ENCODE results near the gene SV2C.
"Not testable (repeated sequence)": the region's sequence is repeated elsewhere in the genome, so short reads cannot be mapped to it uniquely, and the experiment has no call there.

SV2C gene

DNA sequence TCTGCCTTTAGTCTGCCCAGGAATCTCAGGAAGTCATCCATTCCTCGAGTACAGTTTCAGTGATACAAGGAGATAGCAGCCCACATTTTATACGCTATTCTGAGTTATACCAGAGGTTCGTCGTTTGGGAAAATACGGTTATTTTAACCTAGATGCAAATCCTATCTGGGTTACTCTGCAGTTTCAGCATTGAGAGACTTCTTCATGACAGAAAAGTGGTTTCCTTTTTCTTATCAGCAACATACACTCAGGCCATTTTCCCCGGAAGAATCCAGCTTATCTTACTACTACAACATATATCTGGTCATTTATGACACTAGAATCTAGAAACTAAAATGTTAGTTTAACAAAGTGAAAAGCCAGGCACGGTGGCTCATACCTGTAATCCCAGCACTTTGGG lies 236.5 kb downstream of the SV2C start:
- H3K9me3 Mint-ChIP-seq = peaks cover 10% of the 10 kb centered on the region
- no peak overlapping the region for H3K4me3 Mint-ChIP-seq
- no peak for DNase-seq (ENCODE audit: low spot score in 2 of 2)
- no peaks in the 10 kb centered on the region for H3K36me3 Mint-ChIP-seq (ENCODE audit: insufficient read depth)
- peaks cover 28% of the 10 kb centered on the region for H3K4me1 Mint-ChIP-seq
- no peak overlapping the region for H3K27ac Mint-ChIP-seq (ENCODE audit: low read depth)
- ATAC-seq (replicated peaks; ENCODE audit: extremely low read depth, poor library complexity, severe bottlenecking) = no peak
- no peaks in the 10 kb centered on the region for H3K27me3 Mint-ChIP-seq

- not testable (repeated sequence) for H3K27ac Mint-ChIP-seq (ENCODE audit: low read depth); DNase-seq (ENCODE audit: low spot score in 2 of 2); H3K27me3 Mint-ChIP-seq; H3K9me3 Mint-ChIP-seq; H3K36me3 Mint-ChIP-seq (ENCODE audit: insufficient read depth); ATAC-seq (replicated peaks; ENCODE audit: extremely low read depth, poor library complexity, severe bottlenecking); H3K4me3 Mint-ChIP-seq
- peaks cover 61% of the 10 kb centered on the region for H3K4me1 Mint-ChIP-seq
Observed at GRCh38 chr5:76323494-76323893, 240.3 kb downstream of the SV2C start.

GRCh38 chr5:76325326-76325725 lies 242.1 kb downstream of the SV2C start:
- Mint-ChIP-seq H3K4me1 (peaks cover 66% of the 10 kb centered on the region), H3K27ac (ENCODE audit: low read depth) (peak overlapping the region; percentile 93), H3K36me3 (ENCODE audit: insufficient read depth) (peaks cover 7% of the 10 kb centered on the region), H3K4me3 (peak overlapping the region; percentile 66), H3K27me3 (no peaks in the 10 kb centered on the region), H3K9me3 (peaks cover 10% of the 10 kb centered on the region)
- no peak for DNase-seq (ENCODE audit: low spot score in 2 of 2)
- no peak for ATAC-seq (replicated peaks; ENCODE audit: extremely low read depth, poor library complexity, severe bottlenecking)

DNA sequence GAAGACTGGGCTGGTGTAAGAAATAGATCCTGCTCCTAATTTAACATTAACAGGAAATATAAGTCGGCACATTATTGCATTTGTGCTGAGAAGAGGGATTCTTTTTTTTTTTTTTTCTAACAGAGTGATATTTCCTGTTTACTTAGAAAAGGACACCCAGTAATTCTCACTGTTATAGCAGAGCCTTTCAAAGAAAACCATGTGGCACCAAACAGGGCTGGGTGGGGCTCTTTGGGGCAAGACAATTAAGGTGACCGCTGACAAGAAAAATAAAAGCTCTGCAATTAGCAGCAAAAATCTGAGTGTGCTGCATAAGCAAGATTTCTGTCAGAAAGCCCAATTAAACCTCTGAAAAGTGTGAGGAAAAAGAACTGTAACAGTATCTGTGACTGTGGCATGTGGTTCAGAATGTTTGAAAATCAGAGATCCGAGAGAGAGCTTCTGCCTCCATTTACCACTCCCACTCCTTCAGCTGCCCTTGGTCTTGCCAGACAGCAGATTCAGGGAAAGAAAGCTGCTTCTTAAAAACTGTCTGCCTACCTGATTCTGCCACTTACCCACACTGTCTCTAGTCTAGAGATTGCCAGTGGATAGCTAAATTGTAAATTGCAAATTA lies 242.8 kb downstream of the SV2C start:
- Mint-ChIP-seq H3K27ac (ENCODE audit: low read depth) (peak overlapping the region; percentile 93), H3K4me3 (peak overlapping the region; percentile 66), H3K36me3 (ENCODE audit: insufficient read depth) (peaks cover 7% of the 10 kb centered on the region), H3K9me3 (peaks cover 10% of the 10 kb centered on the region), H3K4me1 (peaks cover 71% of the 10 kb centered on the region), H3K27me3 (no peaks in the 10 kb centered on the region)
- peak; percentile 95 for ATAC-seq (replicated peaks; ENCODE audit: extremely low read depth, poor library complexity, severe bottlenecking)
- peak in 1 of 2 donors; percentile 45 for DNase-seq (ENCODE audit: low spot score in 2 of 2)

DNA sequence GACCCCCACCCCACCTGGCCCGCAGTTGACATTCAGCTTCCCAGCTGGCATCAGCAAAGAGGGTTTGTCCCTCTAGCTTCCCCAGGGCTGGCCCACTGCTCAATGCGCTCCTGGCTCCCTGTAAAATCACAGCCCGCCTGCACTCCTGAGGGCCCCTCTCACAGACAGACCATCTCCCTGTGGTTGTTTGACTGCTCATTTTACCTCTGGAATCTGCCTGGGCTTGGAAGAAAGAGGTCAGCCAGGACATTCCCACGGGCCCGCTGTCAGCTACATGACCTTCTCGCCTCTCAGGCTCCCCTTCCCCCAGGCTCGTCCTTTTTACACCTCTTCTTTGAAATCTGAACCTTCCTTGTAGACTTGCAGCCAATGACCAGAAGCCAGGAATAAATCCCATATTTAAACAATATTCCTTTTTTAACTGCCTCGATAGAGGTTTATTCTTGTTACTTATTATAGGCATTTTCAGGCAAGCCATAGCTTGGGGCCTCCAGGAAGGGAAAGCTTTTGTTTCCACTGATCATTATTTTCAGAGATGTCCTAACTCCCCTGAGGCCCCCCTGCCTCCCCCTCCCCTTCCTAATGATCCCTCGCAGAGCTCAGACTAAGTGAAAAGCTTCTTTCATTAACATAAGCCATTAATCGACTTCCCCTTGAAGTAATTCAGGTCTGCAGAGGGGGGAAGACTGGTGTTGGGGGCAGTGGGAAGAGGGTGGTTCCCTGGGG lies 243.6 kb downstream of the SV2C start:
- H3K9me3 Mint-ChIP-seq = peaks cover 10% of the 10 kb centered on the region
- ATAC-seq (replicated peaks; ENCODE audit: extremely low read depth, poor library complexity, severe bottlenecking) (no peak), DNase-seq (ENCODE audit: low spot score in 2 of 2) (no peak)
- H3K27me3 Mint-ChIP-seq = no peaks in the 10 kb centered on the region
- H3K36me3 Mint-ChIP-seq (ENCODE audit: insufficient read depth) = peaks cover 7% of the 10 kb centered on the region
- H3K27ac Mint-ChIP-seq (ENCODE audit: low read depth) = peak overlapping the region; percentile 93
- peak overlapping the region; percentile 66 for H3K4me3 Mint-ChIP-seq
- H3K4me1 Mint-ChIP-seq = peaks cover 78% of the 10 kb centered on the region

GRCh38 chr5:76329346-76329745 lies 246.2 kb downstream of the SV2C start:
- Mint-ChIP-seq H3K27me3 (no peaks in the 10 kb centered on the region), H3K27ac (ENCODE audit: low read depth) (peak overlapping the region; percentile 93), H3K9me3 (no peaks in the 10 kb centered on the region), H3K4me1 (peaks cover 78% of the 10 kb centered on the region), H3K36me3 (ENCODE audit: insufficient read depth) (peaks cover 7% of the 10 kb centered on the region), H3K4me3 (no peak overlapping the region)
- DNase-seq (ENCODE audit: low spot score in 2 of 2) (no peak), ATAC-seq (replicated peaks; ENCODE audit: extremely low read depth, poor library complexity, severe bottlenecking) (no peak)

DNA sequence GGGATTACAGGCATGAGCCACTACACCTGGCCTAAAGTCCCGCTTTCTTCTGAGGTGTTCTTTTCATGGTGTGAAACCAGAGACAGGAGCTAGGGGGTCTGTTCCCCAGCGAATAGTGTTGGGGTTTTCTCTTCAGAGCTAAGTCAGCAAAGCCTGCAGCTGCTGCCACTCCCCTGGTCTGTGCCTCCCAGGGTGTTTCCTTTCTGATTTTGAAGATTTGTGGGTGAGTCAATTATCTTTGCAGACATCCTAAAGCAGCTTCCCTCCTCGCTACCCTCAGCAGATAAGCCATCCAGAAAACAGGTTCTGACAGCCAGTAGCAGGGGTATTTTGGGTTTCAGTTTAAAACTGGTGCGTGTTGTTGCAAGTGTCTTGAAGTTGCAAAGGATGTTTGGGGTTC lies 247.9 kb downstream of the SV2C start:
- peak overlapping the region; percentile 41 for H3K4me3 Mint-ChIP-seq

GRCh38 chr5:76332102-76332501 lies 248.9 kb downstream of the SV2C start:
- Mint-ChIP-seq H3K36me3 (ENCODE audit: insufficient read depth) (peaks cover 4% of the 10 kb centered on the region), H3K4me3 (no peak overlapping the region), H3K27me3 (no peaks in the 10 kb centered on the region), H3K9me3 (no peaks in the 10 kb centered on the region), H3K27ac (ENCODE audit: low read depth) (peak overlapping the region; percentile 83), H3K4me1 (peaks cover 55% of the 10 kb centered on the region)
- DNase-seq (ENCODE audit: low spot score in 2 of 2) (no peak), ATAC-seq (replicated peaks; ENCODE audit: extremely low read depth, poor library complexity, severe bottlenecking) (no peak)

More for the DNA sequence above, 247.9 kb downstream of the SV2C start:
- DNase-seq (ENCODE audit: low spot score in 2 of 2) = no peak
- no peaks in the 10 kb centered on the region for H3K9me3 Mint-ChIP-seq
- ATAC-seq (replicated peaks; ENCODE audit: extremely low read depth, poor library complexity, severe bottlenecking) = peak; percentile 74
- H3K27me3 Mint-ChIP-seq = no peaks in the 10 kb centered on the region
- peaks cover 3% of the 10 kb centered on the region for H3K36me3 Mint-ChIP-seq (ENCODE audit: insufficient read depth)
- H3K4me1 Mint-ChIP-seq = peaks cover 64% of the 10 kb centered on the region
- peak overlapping the region; percentile 83 for H3K27ac Mint-ChIP-seq (ENCODE audit: low read depth)

DNA sequence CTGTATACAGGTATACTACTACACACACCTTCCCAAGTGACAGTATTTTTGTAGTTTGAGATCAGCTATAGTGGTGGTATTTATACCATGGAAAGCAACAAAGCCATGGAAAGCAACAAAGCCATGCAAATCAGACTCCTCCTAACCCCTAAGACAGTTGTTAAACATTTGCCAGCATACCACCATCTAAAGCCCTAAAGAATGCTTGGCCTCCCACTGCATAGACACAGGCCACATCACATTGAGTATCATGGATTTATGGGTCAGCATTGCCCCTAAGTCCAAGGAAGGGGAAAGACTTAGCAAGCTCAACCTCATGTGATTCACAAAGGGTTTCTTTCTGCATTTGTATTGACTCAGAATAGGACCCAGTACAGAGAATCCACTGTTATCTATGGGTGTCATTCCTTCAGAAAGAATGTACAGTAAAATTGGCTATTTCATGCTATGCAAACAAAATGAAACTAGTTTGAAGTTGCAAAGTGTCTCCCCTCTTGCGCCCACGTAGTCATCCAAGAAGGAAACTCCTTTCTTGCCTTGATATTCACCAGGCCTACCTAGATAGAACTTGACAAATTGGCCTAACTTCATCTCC lies 249.5 kb downstream of the SV2C start:
- DNase-seq (ENCODE audit: low spot score in 2 of 2) (no peak), ATAC-seq (replicated peaks; ENCODE audit: extremely low read depth, poor library complexity, severe bottlenecking) (no peak)
- H3K27ac Mint-ChIP-seq (ENCODE audit: low read depth) = no peak overlapping the region
- H3K9me3 Mint-ChIP-seq = no peaks in the 10 kb centered on the region
- peaks cover 5% of the 10 kb centered on the region for H3K36me3 Mint-ChIP-seq (ENCODE audit: insufficient read depth)
- no peaks in the 10 kb centered on the region for H3K27me3 Mint-ChIP-seq
- H3K4me3 Mint-ChIP-seq = peak overlapping the region; percentile 16
- peaks cover 55% of the 10 kb centered on the region for H3K4me1 Mint-ChIP-seq

GRCh38 chr5:76333571-76333970 lies 250.4 kb downstream of the SV2C start:
- no peaks in the 10 kb centered on the region for H3K27me3 Mint-ChIP-seq
- H3K9me3 Mint-ChIP-seq = no peaks in the 10 kb centered on the region
- H3K4me3 Mint-ChIP-seq = no peak overlapping the region
- DNase-seq (ENCODE audit: low spot score in 2 of 2) (no peak), ATAC-seq (replicated peaks; ENCODE audit: extremely low read depth, poor library complexity, severe bottlenecking) (no peak)
- peaks cover 6% of the 10 kb centered on the region for H3K36me3 Mint-ChIP-seq (ENCODE audit: insufficient read depth)
- no peak overlapping the region for H3K27ac Mint-ChIP-seq (ENCODE audit: low read depth)
- peaks cover 54% of the 10 kb centered on the region for H3K4me1 Mint-ChIP-seq

DNA sequence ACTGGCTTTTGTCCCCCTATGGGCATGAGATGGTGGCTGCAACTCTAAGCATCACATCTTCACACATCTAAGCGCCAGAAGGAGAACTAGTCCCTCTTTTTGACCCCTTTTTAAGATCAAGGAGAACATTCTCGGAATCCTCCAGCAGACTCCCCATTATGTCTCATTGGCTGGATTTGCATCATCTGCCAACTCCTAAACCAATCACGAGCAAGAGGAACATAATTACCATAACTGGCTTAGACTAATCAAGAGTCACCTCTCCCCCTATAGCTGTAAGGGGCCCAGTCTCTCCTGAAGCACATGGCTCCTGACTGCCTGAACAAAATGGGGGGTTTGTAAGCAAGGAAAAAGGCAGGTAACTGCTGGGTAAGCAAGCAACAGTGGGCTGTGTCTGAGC lies 251.4 kb downstream of the SV2C start:
- Mint-ChIP-seq H3K4me1 (peaks cover 48% of the 10 kb centered on the region), H3K4me3 (no peak overlapping the region), H3K9me3 (no peaks in the 10 kb centered on the region)

DNA sequence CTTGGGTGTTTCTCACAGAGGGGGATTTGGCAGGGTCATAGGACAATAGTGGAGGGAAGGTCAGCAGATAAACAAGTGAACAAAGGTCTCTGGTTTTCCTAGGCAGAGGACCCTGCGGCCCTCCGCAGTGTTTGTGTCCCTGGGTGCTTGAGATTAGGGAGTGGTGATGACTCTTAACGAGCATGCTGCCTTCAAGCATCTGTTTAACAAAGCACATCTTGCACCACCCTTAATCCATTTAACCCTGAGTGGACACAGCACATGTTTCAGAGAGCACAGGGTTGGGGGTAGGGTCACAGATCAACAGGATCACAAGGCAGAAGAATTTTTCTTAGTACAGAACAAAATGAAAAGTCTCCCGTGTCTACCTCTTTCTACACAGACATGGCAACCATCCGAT lies 252.3 kb downstream of the SV2C start:
- H3K27ac Mint-ChIP-seq (ENCODE audit: low read depth); H3K27me3 Mint-ChIP-seq; H3K9me3 Mint-ChIP-seq; H3K4me3 Mint-ChIP-seq; H3K36me3 Mint-ChIP-seq (ENCODE audit: insufficient read depth); ATAC-seq (replicated peaks; ENCODE audit: extremely low read depth, poor library complexity, severe bottlenecking); DNase-seq (ENCODE audit: low spot score in 2 of 2): not testable (repeated sequence)
- H3K4me1 Mint-ChIP-seq = peaks cover 41% of the 10 kb centered on the region

More for the DNA sequence above, 251.4 kb downstream of the SV2C start:
- peaks cover 4% of the 10 kb centered on the region for H3K36me3 Mint-ChIP-seq (ENCODE audit: insufficient read depth)
- no peaks in the 10 kb centered on the region for H3K27me3 Mint-ChIP-seq
- DNase-seq (ENCODE audit: low spot score in 2 of 2) = no peak
- H3K27ac Mint-ChIP-seq (ENCODE audit: low read depth) = no peak overlapping the region
- no peak for ATAC-seq (replicated peaks; ENCODE audit: extremely low read depth, poor library complexity, severe bottlenecking)

Measured in central memory CD8-positive, alpha-beta T cell (primary cell).